ENCODE data around the gene ZNF628.

DNA sequence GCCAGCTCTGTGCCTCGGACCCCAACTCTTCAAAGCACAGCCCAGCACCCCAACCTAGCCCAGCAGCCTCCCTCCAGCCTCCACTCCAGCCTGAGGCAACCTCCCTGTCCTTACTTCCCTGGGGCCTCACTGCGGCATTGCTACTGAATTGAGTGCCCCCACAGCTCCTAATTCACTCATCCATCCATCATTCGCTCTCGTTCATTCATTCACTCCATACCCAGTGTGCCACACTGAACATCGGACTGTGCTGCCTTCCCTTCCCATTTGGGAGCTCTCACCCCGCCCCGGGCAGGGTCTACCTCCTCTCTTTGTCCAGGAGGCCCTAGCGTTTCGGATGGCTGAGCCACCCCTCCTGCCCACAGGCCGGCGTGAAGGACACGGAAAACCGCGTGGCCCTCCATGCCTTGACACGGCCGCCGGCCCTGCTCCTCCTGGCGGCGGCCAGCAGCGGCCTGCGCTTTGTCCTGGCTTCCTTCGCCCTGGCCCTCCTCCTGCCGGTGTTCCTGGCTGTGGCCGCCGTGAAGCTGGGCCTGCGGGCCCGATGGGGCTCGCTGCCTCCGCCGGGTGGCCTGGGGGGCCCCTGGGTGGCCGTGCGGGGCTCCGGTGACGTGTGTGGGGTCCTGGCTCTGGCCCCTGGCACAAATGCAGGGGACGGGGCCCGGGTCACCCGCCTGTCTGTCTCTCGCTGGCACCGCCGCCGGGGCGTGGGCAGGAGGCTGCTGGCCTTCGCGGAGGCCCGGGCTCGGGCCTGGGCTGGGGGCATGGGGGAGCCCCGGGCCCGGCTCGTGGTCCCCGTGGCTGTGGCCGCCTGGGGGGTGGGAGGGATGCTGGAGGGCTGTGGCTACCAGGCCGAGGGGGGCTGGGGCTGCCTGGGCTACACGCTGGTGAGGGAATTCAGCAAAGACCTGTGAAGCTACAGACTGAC is 9.9 kb downstream of the ZNF628 start:
- TF ChIP-seq, protein P1, sequence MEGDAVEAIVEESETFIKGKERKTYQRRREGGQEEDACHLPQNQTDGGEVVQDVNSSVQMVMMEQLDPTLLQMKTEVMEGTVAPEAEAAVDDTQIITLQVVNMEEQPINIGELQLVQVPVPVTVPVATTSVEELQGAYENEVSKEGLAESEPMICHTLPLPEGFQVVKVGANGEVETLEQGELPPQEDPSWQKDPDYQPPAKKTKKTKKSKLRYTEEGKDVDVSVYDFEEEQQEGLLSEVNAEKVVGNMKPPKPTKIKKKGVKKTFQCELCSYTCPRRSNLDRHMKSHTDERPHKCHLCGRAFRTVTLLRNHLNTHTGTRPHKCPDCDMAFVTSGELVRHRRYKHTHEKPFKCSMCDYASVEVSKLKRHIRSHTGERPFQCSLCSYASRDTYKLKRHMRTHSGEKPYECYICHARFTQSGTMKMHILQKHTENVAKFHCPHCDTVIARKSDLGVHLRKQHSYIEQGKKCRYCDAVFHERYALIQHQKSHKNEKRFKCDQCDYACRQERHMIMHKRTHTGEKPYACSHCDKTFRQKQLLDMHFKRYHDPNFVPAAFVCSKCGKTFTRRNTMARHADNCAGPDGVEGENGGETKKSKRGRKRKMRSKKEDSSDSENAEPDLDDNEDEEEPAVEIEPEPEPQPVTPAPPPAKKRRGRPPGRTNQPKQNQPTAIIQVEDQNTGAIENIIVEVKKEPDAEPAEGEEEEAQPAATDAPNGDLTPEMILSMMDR (conservative IDR thresholded peaks at IDR 0.05; ENCODE audit: low read depth, low read length), result no peak
- TF ChIP-seq MAFK (IDR thresholded peaks at IDR 0.05; ENCODE audit: low read depth, low read length) (no peak), BHLHE40 (IDR thresholded peaks at IDR 0.05; ENCODE audit: low read depth, low read length) (no peak), POLR2A (IDR thresholded peaks at IDR 0.05; ENCODE audit: low read depth, low read length) (no peak; the same call in 1 of the 2 replicates), FOS (IDR thresholded peaks at IDR 0.05; ENCODE audit: low read depth, low read length) (no peak), SMC3 (IDR thresholded peaks at IDR 0.05; ENCODE audit: low read depth, low read length) (no peak)
- TF ChIP-seq, protein P2, sequence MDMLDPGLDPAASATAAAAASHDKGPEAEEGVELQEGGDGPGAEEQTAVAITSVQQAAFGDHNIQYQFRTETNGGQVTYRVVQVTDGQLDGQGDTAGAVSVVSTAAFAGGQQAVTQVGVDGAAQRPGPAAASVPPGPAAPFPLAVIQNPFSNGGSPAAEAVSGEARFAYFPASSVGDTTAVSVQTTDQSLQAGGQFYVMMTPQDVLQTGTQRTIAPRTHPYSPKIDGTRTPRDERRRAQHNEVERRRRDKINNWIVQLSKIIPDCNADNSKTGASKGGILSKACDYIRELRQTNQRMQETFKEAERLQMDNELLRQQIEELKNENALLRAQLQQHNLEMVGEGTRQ (IDR thresholded peaks at IDR 0.05; ENCODE audit: low read depth, low read length), result no peak
- TF ChIP-seq, protein P3, sequence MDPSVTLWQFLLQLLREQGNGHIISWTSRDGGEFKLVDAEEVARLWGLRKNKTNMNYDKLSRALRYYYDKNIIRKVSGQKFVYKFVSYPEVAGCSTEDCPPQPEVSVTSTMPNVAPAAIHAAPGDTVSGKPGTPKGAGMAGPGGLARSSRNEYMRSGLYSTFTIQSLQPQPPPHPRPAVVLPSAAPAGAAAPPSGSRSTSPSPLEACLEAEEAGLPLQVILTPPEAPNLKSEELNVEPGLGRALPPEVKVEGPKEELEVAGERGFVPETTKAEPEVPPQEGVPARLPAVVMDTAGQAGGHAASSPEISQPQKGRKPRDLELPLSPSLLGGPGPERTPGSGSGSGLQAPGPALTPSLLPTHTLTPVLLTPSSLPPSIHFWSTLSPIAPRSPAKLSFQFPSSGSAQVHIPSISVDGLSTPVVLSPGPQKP (IDR thresholded peaks at IDR 0.05; ENCODE audit: borderline replicate concordance, low read depth, low read length), result no peak
